SK-N-SH (cell line): ENCODE measurements around the gene ETV6. TPM values are rescaled to one million over a fixed set of nuclear protein-coding genes. Genes with fewer than 3 reads are reported as not detected.

Source experiments
- CTCF ChIA-PET: fragments of 300-600, 350-600 bp; formaldehyde crosslinking; extraction: SDS; loops from one replicate; lab custom pipeline; 2021; lab: Yijun Ruan, JAX
- POLR2A ChIA-PET: fragments of 350-600 bp; sonication (Branson Sonifier 250); formaldehyde crosslinking; extraction: SDS; loops from one replicate; lab custom pipeline; 2020; ENCODE audit warnings: antibody characterized with exemption, inconsistent platforms; lab: Yijun Ruan, JAX
- DNase-seq: peaks from one replicate; pipeline ENCODE4 v3.0.0; 2012
- H2AFZ ChIP-seq: fragments of 200-600 bp; sonication (generic); 2 replicates; pipeline ENCODE4 v1.8.1; 2016; ENCODE audit warnings: antibody characterized with exemption, mild to moderate bottlenecking, low read depth
- H3F3A ChIP-seq: fragments of 200-600 bp; sonication (generic); replicated peaks from 2 replicates; pipeline ENCODE3; 2016; ENCODE audit warnings: antibody characterized with exemption, mild to moderate bottlenecking; ENCODE audit not compliant: insufficient read depth
- H3K27ac ChIP-seq, 2 experiments: fragments of 200-500 bp in 1 of 2; fragments of 200-600 bp in 1 of 2; sonication (Bioruptor generic) in 1 of 2; sonication (generic), shearing (Covaris generic) in 1 of 2; 2 replicates each; pipeline versions ENCODE4 v1.5.1 to v1.6.1; 2014 to 2016; ENCODE audit warnings: low read depth in 2 of 2, inconsistent platforms in 1 of 2, low read length in 1 of 2, mild to moderate bottlenecking in 1 of 2, mixed read lengths in 1 of 2
- H3K27me3 ChIP-seq: fragments of 200-600 bp; sonication (generic), shearing (Covaris generic); 2 replicates; pipeline ENCODE4 v1.6.1; 2016; ENCODE audit warnings: mixed run types; ENCODE audit not compliant: insufficient read depth
- H3K36me3 ChIP-seq, 2 experiments: fragments of 200-500 bp in 1 of 2; fragments of 200-600 bp in 1 of 2; sonication (Bioruptor generic) in 1 of 2; sonication (generic) in 1 of 2; replicated peaks in 1 of 2; 2 replicates each; pipeline versions ENCODE3 to v1.5.1; 2014 to 2016; ENCODE audit warnings: low read length in 1 of 2, mild to moderate bottlenecking in 1 of 2; ENCODE audit not compliant: insufficient read depth in 2 of 2, control insufficient read depth in 1 of 2
- H3K4me1 ChIP-seq, 2 experiments: fragments of 200-500 bp in 1 of 2; fragments of 200-600 bp in 1 of 2; sonication (Bioruptor generic) in 1 of 2; sonication (generic), shearing (Covaris generic) in 1 of 2; 2 replicates each; pipeline versions ENCODE4 v1.5.1 to v1.6.1; 2014 to 2016; ENCODE audit warnings: low read depth in 1 of 2, low read length in 1 of 2, mixed run types in 1 of 2; ENCODE audit not compliant: insufficient read depth in 2 of 2, control insufficient read depth in 1 of 2
- H3K4me2 ChIP-seq: fragments of 200-600 bp; sonication (generic), shearing (Covaris generic); 2 replicates; pipeline ENCODE4 v1.6.1; 2017; ENCODE audit warnings: mixed run types
- H3K4me3 ChIP-seq, 2 experiments: fragments of 200-500 bp in 1 of 2; fragments of 200-600 bp in 1 of 2; sonication (Bioruptor generic) in 1 of 2; sonication (generic), shearing (Covaris generic) in 1 of 2; 2 replicates each; pipeline versions ENCODE4 v1.5.1 to v1.8.1; 2014 to 2016; ENCODE audit warnings: low read depth in 2 of 2, inconsistent platforms in 1 of 2, low read length in 1 of 2, mild to moderate bottlenecking in 1 of 2, mixed read lengths in 1 of 2, moderate library complexity in 1 of 2
- H3K79me2 ChIP-seq: fragments of 200-600 bp; sonication (generic); 2 replicates; pipeline ENCODE4 v1.8.1; 2017; ENCODE audit warnings: mild to moderate bottlenecking; ENCODE audit not compliant: insufficient read depth
- H3K9ac ChIP-seq: fragments of 200-600 bp; sonication (generic); 2 replicates; pipeline ENCODE4 v1.6.1; 2017; ENCODE audit warnings: mixed run types
- H3K9me2 ChIP-seq: fragments of 200-600 bp; sonication (generic); 2 replicates; pipeline ENCODE4 v1.6.1; 2017; ENCODE audit warnings: mixed run types
- H3K9me3 ChIP-seq: fragments of 200-600 bp; sonication (generic); 2 replicates; pipeline ENCODE4 v1.6.1; 2017; ENCODE audit warnings: mixed run types, mild to moderate bottlenecking, moderate library complexity
- H4K20me1 ChIP-seq: fragments of 200-600 bp; sonication (generic); 2 replicates; pipeline ENCODE4 v1.6.1; 2017; ENCODE audit warnings: mild to moderate bottlenecking, mixed run types; ENCODE audit not compliant: insufficient read depth
- ELF1 ChIP-seq: IDR thresholded peaks from 2 replicates; pipeline ENCODE4 v1.4.0; 2012
- FOSL2 ChIP-seq: IDR thresholded peaks from 2 replicates; pipeline ENCODE4 v1.4.0; 2012; ENCODE audit warnings: low read depth, mild to moderate bottlenecking, moderate library complexity, borderline replicate concordance
- FOXM1 ChIP-seq: IDR thresholded peaks from 2 replicates; pipeline ENCODE4 v1.4.0; 2012; ENCODE audit warnings: low read depth, mild to moderate bottlenecking
- GATA2 ChIP-seq: sonication (generic); formaldehyde crosslinking; IDR thresholded peaks from 2 replicates; pipeline ENCODE4 v1.5.0; 2020; ENCODE audit warnings: mild to moderate bottlenecking, missing genetic modification reagents
- JUND ChIP-seq: IDR thresholded peaks from 2 replicates; pipeline ENCODE4 v1.4.0; 2012
- MAX ChIP-seq: IDR thresholded peaks from 2 replicates; pipeline ENCODE4 v1.4.0; 2012; ENCODE audit warnings: low read depth
- MEF2A ChIP-seq: IDR thresholded peaks from 2 replicates; pipeline ENCODE4 v1.4.0; 2012; ENCODE audit warnings: low read depth, borderline replicate concordance
- MXI1 ChIP-seq: IDR thresholded peaks from 2 replicates; pipeline ENCODE4 v1.6.1; 2012; ENCODE audit warnings: mild to moderate bottlenecking, low read depth, low read length, improper control_type of control experiment
- POLR2AphosphoS5 ChIP-seq: IDR thresholded peaks from 2 replicates; pipeline ENCODE4 v1.6.1; 2012; ENCODE audit warnings: low read depth, low read length
- RCOR1 ChIP-seq: fragments of 150-350 bp; IDR thresholded peaks from 2 replicates; pipeline ENCODE4 v1.6.1; 2017; ENCODE audit warnings: antibody characterized with exemption, low read length
- RFX5 ChIP-seq: IDR thresholded peaks from 2 replicates; pipeline ENCODE4 v1.6.1; 2012; ENCODE audit warnings: mild to moderate bottlenecking, improper control_type of control experiment, low read length
- RXRA ChIP-seq: IDR thresholded peaks from 2 replicates; pipeline ENCODE4 v1.4.0; 2012; ENCODE audit warnings: low read depth, mild to moderate bottlenecking, borderline replicate concordance
- SMC3 ChIP-seq: IDR thresholded peaks from 2 replicates; pipeline ENCODE4 v1.6.1; 2012; ENCODE audit warnings: low read depth, low read length, improper control_type of control experiment
- TCF12 ChIP-seq: IDR thresholded peaks from 2 replicates; pipeline ENCODE4 v1.4.0; 2012
- TEAD4 ChIP-seq: IDR thresholded peaks from 2 replicates; pipeline ENCODE4 v1.4.0; 2012; ENCODE audit warnings: mild to moderate bottlenecking, borderline replicate concordance; ENCODE audit not compliant: insufficient read depth
- USF1 ChIP-seq: IDR thresholded peaks from 2 replicates; pipeline ENCODE4 v1.4.0; 2012; ENCODE audit warnings: low read depth, borderline replicate concordance
- WGBS: methylation state at CpG from one replicate; pipeline ENCODE4 v1.1.6; 2017; ENCODE audit warnings: low lambda C conversion rate; 5-methylcytosine and 5-hydroxymethylcytosine counted together
- polyA plus RNA-seq, 3 experiments: library from polyadenylated mRNA; depleted of rRNA; stranded (reverse); fragments of >200 nt; gene quantifications; 2 replicates each; pipeline ENCODE4 v1.2.3, GENCODE V29; 2012
- TF ChIP-seq, protein P1 (sequence below): IDR thresholded peaks from 2 replicates; pipeline ENCODE4 v1.6.1; 2012; ENCODE audit warnings: mild to moderate bottlenecking, low read depth, low read length, moderate library complexity

Gene ETV6
- polyA plus RNA-seq, 1 of the 3 experiments (the other 2 are of a cell fraction) = 4.0 TPM

DNA sequence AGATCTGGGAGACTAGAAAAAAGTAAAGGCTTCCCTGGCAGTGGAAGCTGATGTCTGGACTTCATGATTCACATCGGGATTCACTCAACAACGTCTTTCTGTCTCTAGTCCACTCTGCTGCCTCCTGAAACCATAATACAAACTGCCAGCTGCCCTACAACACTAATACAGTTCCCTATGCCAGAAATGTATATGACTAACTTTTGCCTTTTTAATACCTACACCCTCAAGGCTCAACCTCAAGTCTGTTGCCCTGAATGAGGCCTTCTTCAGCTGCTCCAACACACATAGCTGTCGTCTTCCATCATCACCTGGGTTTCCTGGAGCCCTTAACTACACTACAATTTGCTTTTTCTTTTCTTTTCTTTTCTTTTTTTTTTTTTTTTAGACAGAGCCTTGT lies 238.6 kb downstream of the ETV6 start:
- 89% methylated on average over 3 of the region's 3 CpGs for WGBS
- CTCF ChIA-PET = no interaction called here
- no peaks in the 10 kb centered on the region for H4K20me1 ChIP-seq

GRCh38 chr12:11891346-11891745 lies 241.9 kb downstream of the ETV6 start:
- Histone ChIP-seq H3K27ac (no peak overlapping the region), H3K9me2 (no peaks in the 10 kb centered on the region), H3K9ac (no peak overlapping the region), H3K4me2 (no peak overlapping the region), H3K36me3 (peaks cover 35 to 44% of the 10 kb centered on the region in 2 experiments), H3K79me2 (no peaks in the 10 kb centered on the region), H3K4me3 (no peak overlapping the region), H3K9me3 (no peaks in the 10 kb centered on the region), H3F3A (no peaks in the 10 kb centered on the region), H4K20me1 (no peaks in the 10 kb centered on the region), H3K4me1 (peaks cover 0 to 6% of the 10 kb centered on the region in 2 experiments; a peak in 2 of 4 replicates), H3K27me3 (no peaks in the 10 kb centered on the region), H2AFZ (no peak overlapping the region)
- DNase-seq = no peak
- 92% methylated on average over 4 of the region's 4 CpGs for WGBS
- CTCF ChIA-PET = interaction anchor here (0.7 to 1.9 kb wide), 6 partner anchors 16 to 313 kb away, joined by 3 to 9 read pairs (median 3); no protein-coding TSS in a partner anchor
- POLR2A ChIA-PET = no interaction called here
- TF ChIP-seq, protein P1, sequence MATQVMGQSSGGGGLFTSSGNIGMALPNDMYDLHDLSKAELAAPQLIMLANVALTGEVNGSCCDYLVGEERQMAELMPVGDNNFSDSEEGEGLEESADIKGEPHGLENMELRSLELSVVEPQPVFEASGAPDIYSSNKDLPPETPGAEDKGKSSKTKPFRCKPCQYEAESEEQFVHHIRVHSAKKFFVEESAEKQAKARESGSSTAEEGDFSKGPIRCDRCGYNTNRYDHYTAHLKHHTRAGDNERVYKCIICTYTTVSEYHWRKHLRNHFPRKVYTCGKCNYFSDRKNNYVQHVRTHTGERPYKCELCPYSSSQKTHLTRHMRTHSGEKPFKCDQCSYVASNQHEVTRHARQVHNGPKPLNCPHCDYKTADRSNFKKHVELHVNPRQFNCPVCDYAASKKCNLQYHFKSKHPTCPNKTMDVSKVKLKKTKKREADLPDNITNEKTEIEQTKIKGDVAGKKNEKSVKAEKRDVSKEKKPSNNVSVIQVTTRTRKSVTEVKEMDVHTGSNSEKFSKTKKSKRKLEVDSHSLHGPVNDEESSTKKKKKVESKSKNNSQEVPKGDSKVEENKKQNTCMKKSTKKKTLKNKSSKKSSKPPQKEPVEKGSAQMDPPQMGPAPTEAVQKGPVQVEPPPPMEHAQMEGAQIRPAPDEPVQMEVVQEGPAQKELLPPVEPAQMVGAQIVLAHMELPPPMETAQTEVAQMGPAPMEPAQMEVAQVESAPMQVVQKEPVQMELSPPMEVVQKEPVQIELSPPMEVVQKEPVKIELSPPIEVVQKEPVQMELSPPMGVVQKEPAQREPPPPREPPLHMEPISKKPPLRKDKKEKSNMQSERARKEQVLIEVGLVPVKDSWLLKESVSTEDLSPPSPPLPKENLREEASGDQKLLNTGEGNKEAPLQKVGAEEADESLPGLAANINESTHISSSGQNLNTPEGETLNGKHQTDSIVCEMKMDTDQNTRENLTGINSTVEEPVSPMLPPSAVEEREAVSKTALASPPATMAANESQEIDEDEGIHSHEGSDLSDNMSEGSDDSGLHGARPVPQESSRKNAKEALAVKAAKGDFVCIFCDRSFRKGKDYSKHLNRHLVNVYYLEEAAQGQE = no peak
- TF ChIP-seq TCF12 = no peak
- TF ChIP-seq RCOR1 = no peak
- no peak for TF ChIP-seq SMC3
- TF ChIP-seq JUND = no peak

More for the DNA sequence above, 238.6 kb downstream of the ETV6 start:
- Histone ChIP-seq H2AFZ (no peak overlapping the region), H3K4me3 (no peak overlapping the region), H3K9me2 (no peaks in the 10 kb centered on the region), H3K9ac (no peak overlapping the region), H3F3A (no peaks in the 10 kb centered on the region), H3K27me3 (no peaks in the 10 kb centered on the region), H3K79me2 (no peaks in the 10 kb centered on the region), H3K4me1 (peaks cover 0 to 11% of the 10 kb centered on the region in 2 experiments; a peak in 2 of 4 replicates), H3K9me3 (no peaks in the 10 kb centered on the region), H3K4me2 (no peak overlapping the region), H3K36me3 (peaks cover 46 to 49% of the 10 kb centered on the region in 2 experiments), H3K27ac (no peak overlapping the region)
- TF ChIP-seq ELF1 (no peak), RFX5 (no peak), RCOR1 (no peak), MXI1 (no peak), FOSL2 (no peak), MEF2A (no peak), GATA2 (CRISPR knock-in tag) (no peak), FOXM1 (no peak), RXRA (no peak), MAX (no peak), TEAD4 (no peak), POLR2AphosphoS5 (no peak), USF1 (no peak)
- DNase-seq = no peak
- POLR2A ChIA-PET = no interaction called here
